Fibroblast of mammary gland (primary cell): ENCODE data around the gene FYN.

Experiments used
- DNase-seq: peaks from one replicate; pipeline ENCODE4 v3.0.0-alpha.2; 2010; ENCODE audit warnings: low read depth
- H3K4me3 ChIP-seq: 2 replicates; pipeline ENCODE4 v1.5.1; 2011; ENCODE audit warnings: low read depth, mild to moderate bottlenecking, low read length, moderate library complexity; ENCODE audit not compliant: control insufficient read depth
- TF ChIP-seq, protein P1 (sequence below): conservative IDR thresholded peaks from 2 replicates; pipeline ENCODE4 v1.5.1; 2011; ENCODE audit warnings: low read depth, low read length, inconsistent platforms; ENCODE audit not compliant: control insufficient read depth, insufficient read depth

Gene FYN

GRCh38 chr6:111829998-111830397, 43.3 kb downstream of the FYN start:
- TF ChIP-seq, protein P1, sequence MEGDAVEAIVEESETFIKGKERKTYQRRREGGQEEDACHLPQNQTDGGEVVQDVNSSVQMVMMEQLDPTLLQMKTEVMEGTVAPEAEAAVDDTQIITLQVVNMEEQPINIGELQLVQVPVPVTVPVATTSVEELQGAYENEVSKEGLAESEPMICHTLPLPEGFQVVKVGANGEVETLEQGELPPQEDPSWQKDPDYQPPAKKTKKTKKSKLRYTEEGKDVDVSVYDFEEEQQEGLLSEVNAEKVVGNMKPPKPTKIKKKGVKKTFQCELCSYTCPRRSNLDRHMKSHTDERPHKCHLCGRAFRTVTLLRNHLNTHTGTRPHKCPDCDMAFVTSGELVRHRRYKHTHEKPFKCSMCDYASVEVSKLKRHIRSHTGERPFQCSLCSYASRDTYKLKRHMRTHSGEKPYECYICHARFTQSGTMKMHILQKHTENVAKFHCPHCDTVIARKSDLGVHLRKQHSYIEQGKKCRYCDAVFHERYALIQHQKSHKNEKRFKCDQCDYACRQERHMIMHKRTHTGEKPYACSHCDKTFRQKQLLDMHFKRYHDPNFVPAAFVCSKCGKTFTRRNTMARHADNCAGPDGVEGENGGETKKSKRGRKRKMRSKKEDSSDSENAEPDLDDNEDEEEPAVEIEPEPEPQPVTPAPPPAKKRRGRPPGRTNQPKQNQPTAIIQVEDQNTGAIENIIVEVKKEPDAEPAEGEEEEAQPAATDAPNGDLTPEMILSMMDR = no peak
- H3K4me3 ChIP-seq = no peak overlapping the region
- no peak for DNase-seq

DNA sequence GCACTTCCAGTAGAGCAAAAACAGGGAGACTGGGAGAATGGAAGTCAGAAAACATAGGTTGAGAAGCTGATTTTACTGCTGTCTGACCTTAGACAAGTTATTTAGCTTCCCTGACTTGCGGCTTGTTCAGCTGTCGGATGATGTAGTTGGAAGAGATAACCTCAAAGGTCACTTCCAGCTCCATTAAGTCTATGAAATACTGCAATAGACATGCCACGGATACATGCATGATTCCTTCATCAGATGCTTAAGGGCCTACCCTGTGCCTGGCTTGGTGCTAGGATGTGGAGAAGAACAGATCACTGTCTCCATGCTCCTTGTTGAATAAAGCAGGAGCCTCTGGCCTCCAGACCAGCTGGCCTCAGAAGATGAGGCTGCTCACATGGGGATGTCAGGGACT, 43.7 kb downstream of the FYN start:
- no peak overlapping the region for H3K4me3 ChIP-seq
- TF ChIP-seq, protein P1 = no peak
- DNase-seq = no peak

GRCh38 chr6:111828809-111829208, 44.4 kb downstream of the FYN start:
- no peak overlapping the region for H3K4me3 ChIP-seq
- DNase-seq = peak; percentile 39
- TF ChIP-seq, protein P1 = no peak

DNA sequence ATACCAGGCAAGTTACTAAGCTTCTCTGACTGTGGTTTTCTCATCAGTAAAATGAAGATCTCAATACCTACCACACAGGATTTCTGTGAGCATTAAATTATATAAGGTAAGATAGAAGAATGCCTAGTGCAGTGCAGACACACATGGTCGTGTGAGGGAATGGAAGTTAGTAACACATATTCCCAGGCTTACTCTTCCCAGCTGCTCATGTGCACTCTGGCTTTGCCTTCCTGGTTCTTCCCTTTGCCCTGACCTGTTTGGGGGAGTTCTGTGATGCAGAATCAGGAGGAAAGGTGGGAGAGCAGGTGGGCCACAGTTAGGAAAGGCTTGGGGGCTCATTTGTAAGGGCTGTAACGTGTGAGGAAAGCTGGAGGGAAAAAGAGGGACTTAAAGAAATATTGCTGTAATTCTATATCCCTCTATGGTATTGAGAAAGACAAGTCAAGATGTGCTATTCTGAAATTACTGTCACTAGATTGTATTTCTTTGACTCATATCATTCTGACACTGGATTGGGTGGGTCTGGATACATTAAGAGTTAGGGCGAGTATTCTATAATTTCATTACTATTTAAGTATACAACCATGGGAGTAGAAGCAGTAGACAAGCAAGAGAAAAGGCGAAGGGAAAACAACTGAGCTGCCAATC, 47.7 kb downstream of the FYN start:
- no peak for DNase-seq
- TF ChIP-seq, protein P1 = no peak
- no peak overlapping the region for H3K4me3 ChIP-seq

DNA sequence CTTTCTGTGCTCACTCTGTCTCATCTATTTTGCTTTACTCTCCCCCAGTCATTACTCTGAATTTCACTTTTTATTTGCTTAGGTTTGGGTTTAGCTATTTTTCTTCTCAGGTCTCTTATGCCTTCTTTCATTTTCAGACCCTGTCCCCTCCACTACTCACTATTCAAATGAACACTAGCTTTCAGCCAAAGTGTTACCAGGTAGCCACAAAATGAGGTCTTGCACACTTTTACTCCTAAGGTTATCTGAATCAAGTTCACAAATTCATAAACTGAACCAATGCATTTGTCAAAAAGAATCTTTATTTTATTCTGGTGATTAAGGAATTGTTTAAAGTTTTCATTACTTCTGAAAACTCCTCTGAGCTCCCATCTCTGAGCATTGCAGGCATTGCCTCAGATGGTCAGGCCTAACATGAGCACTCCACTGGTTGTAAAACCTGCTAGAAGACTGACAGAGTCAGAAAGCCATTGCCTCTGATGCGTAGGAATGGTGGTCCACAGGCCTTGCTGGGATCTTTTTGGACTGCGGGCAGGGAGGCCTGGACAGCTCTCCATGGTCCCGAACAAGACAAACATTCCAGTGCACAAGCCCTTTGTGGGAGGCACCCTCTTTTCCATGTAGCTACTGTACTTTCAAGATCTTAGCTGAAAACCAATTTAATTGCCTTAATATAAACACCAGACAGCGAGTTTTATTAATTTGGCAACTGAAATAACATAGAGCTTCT, 48.5 kb downstream of the FYN start:
- TF ChIP-seq, protein P1 = no peak
- H3K4me3 ChIP-seq = no peak overlapping the region
- no peak for DNase-seq

- peak; percentile 77 for DNase-seq
- TF ChIP-seq, protein P1 = no peak
- no peak overlapping the region for H3K4me3 ChIP-seq
Measured at GRCh38 chr6:111823831-111824607, 49.2 kb downstream of the FYN start.
